ENCODE measurements around the gene TTC28.

DNA sequence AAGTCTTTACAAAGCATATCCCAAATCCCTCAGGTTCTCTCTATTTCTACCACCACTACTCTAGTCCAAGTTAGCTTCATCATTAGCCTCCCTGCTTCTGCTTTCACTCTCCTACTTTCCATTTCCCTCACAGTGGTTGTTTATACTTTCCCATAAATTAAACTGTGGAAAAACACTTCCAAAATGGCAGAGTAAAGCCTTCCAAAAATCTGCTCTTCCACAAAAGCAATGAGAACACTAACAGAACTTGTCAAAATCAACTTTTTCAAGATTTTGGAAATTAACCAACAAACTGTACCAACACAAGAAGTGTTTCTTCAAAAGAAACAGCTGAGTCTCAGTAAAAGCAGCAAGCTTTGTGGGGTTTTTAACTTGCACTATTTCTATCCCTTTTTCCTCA, 71.8 kb downstream of the TTC28 start:
- TF ChIP-seq, protein P1, sequence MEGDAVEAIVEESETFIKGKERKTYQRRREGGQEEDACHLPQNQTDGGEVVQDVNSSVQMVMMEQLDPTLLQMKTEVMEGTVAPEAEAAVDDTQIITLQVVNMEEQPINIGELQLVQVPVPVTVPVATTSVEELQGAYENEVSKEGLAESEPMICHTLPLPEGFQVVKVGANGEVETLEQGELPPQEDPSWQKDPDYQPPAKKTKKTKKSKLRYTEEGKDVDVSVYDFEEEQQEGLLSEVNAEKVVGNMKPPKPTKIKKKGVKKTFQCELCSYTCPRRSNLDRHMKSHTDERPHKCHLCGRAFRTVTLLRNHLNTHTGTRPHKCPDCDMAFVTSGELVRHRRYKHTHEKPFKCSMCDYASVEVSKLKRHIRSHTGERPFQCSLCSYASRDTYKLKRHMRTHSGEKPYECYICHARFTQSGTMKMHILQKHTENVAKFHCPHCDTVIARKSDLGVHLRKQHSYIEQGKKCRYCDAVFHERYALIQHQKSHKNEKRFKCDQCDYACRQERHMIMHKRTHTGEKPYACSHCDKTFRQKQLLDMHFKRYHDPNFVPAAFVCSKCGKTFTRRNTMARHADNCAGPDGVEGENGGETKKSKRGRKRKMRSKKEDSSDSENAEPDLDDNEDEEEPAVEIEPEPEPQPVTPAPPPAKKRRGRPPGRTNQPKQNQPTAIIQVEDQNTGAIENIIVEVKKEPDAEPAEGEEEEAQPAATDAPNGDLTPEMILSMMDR (IDR thresholded peaks at IDR 0.05) = no peak
- TF ChIP-seq POLR2A (IDR thresholded peaks at IDR 0.05) = no peak
